ENCODE measurements around the gene CDK5RAP2. TPM values are rescaled to one million over a fixed set of nuclear protein-coding genes. Genes with fewer than 3 reads are reported as not detected.

CDK5RAP2 gene
- polyA plus RNA-seq, 4 donors: 42.8 to 69.2 (median 61.7) TPM

DNA sequence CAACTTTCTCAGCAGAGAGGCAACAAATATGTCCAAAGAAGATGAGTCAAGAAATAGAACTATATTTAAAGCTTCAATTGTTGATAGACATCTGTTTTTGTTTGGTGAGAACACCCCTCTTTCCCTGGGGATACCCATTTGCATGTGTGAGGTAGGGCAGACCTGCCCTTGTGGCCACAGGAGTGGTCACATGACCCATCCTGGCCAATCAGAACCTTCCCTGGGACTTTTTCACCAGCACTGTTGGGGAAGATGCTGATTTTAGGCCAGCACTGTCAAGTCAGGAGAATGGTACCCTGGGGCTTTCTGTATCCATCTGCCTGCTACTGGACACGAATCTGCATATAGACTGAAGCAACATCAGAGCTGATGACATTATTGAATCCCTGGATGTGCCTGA lies 211.2 kb downstream of the CDK5RAP2 start:
- no peak for DNase-seq (ENCODE audit: low read depth in 4 of 4, low spot score in 3 of 4)

DNA sequence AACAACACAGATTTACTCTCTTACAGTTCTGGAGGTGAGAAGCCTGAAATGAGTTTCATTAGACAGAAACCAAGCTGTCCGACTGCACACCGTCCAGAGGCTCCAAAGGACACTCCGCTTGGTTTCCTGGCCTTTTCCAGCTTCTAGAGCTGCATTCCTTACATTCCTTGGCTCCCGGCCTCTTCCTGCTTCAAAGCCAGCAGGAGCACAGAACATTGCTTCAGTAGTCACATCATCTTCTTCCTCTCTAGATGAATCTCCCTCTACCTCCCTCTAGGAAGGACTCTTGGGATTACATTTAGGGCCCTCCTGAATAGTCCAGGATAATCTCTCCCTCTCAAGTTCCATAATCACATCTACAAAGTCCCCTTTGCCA lies 213.3 kb downstream of the CDK5RAP2 start:
- DNase-seq (ENCODE audit: low read depth in 4 of 4, low spot score in 3 of 4): no peak

DNA sequence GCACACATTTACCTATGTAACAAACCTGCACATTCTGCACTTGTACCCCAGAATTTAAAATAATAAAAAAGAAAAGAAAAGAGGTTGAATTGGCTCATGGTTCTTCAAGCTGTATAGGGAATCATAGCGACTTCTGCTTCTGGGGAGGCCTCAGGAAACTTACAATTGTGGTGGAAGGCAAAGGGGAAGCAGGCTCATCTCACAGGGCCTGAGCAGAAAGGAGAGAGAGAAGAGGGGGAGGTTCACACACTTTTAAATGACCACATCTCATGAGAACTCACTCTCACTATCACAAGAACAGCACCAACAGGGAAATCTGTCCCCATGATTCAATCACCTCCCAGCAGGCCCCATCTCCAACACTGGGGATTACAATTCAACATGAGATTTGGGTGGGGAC lies 214.6 kb downstream of the CDK5RAP2 start:
- DNase-seq (ENCODE audit: low read depth in 4 of 4, low spot score in 3 of 4): no peak

DNA sequence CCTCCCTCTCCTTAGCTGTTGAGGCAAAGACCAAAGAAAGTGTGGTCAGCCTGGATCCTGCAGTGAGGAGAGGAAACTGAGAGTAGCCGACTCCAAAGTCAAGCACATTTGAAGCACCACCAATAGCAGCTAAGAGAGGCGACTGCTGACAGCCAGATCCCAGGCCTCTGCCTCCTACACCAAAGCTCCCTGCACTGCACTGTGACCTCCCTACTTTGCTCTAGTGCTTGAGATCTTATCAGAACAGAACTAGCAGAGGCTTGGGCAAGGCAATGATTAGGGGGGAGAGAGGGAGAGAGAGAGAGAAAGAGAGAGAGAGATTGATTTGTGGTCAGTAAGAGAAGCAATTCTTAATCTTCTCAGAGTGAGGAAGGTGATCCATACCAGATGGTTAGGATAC lies 216.3 kb downstream of the CDK5RAP2 start:
- DNase-seq (ENCODE audit: low read depth in 4 of 4, low spot score in 3 of 4): no peak

DNA sequence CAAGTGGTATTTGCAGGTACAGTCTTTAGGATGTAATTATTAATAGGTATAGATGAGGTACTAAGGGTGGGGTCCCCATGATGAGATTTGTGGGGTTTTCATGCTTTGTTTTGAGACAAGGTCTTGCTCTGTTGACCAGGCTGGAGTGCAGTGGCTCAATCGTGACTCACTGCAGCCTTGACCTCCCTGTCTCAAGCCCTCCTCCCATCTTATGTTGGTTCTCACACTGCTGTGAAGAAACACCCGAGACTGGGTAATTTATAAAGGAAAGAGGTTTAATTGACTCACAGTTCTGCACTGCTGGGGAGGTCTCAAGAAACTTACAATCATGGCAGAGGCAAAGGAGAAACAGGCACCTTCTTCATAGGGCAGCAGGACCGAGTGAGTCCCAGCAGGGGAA lies 217.5 kb downstream of the CDK5RAP2 start:
- DNase-seq (ENCODE audit: low read depth in 4 of 4, low spot score in 3 of 4): no peak

DNA sequence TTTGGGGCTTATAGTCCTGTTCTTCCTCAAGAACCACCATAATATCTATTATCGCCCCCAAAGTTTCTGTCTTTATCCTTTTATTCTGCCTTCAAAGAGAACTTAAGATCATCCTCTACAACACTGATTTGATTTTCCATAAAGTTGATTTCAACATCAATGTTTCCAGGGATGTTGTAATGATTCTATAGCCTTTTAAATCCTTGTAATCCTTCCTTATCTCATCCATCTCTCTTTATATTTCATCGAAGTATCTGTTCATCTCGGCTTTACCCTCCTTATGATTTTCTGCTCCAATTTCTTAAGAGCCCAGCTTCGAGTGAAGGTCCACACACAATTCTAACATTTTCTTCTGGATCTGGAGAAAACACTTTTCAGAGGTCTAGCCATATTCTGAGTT lies 218.4 kb downstream of the CDK5RAP2 start:
- no peak for DNase-seq (ENCODE audit: low read depth in 4 of 4, low spot score in 3 of 4)

DNA sequence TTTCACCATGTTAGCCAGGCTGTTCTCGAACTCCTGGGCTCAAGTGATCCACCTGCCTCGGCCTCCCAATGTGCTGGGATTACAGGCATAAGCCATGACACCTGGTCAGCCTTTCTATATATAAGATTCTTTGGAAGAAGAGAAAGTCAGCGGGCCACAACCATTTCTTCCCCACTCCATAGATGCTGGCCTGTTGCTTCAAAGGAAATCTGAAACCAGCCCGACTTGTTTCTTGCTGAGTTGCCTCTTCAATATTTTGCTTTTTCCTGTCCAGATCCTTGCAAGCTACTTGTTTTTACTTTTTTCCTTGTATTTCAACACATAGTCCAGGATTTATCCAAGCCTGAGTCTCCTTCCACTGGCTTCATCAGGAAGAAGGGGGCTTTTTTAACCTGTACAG lies 219.5 kb downstream of the CDK5RAP2 start:
- DNase-seq (ENCODE audit: low read depth in 4 of 4, low spot score in 3 of 4): no peak

DNA sequence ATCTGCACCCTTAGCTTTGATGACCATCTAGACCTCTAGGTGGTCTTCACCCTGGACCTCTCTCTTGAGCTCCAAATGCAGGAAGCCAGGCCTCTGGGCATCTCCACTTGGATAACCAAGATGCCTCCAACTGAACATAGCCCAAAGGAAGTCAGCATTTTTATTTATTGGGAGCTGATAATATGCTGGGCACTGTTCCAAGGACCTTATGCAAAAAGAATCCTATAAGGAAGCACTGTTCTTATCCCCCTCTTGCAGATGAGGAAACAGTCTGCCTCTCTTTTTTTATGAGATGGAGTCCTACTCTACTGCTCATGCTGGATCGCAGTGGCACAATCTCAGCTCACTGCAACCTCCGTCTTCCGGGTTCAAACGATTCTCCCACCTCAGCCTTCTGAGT lies 219.9 kb downstream of the CDK5RAP2 start:
- no peak for DNase-seq (ENCODE audit: low read depth in 4 of 4, low spot score in 3 of 4)

DNA sequence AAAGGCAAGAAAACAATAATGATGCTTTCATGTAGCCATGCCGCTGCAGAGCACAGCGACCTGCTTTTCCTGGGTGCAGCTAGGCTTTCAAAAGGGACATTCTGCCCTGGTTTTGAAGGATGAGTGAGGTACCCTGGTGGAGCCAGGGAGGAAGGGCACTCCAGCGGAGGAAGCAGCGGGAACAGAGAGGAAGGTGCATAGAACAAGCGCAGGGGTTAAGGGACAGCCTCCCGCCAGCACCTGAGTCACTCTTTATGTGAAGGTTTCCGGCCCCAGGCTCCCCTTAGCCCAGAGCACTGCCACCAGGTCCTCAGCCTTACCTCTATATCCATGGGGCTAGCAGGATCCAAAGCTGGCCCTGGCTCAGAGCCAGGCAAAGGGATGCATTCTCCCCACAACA lies 221.1 kb downstream of the CDK5RAP2 start:
- DNase-seq (ENCODE audit: low read depth in 4 of 4, low spot score in 3 of 4): no peak

DNA sequence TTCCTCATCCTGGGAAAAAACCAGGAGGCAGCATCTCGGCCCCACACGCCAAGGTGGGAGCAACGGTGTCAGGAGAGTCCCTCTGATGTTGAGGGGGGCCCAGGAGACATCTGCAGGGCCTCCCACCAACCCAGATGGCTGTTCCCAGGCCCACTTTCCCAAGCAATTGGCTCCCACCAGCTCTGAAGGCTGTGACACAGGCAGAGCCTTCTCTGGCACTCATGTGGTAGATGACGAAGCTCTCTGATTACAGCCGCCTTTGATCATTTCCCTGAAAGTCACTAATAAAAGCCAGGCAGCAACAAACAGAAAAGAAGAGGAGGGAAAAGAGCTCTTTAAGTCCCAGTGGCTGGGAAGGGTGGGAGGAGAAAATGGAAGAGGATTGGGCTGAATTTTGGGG lies 226.5 kb downstream of the CDK5RAP2 start:
- peak in 2 of 4 donors; percentile 22 to 27 for DNase-seq (ENCODE audit: low read depth in 4 of 4, low spot score in 3 of 4)

DNA sequence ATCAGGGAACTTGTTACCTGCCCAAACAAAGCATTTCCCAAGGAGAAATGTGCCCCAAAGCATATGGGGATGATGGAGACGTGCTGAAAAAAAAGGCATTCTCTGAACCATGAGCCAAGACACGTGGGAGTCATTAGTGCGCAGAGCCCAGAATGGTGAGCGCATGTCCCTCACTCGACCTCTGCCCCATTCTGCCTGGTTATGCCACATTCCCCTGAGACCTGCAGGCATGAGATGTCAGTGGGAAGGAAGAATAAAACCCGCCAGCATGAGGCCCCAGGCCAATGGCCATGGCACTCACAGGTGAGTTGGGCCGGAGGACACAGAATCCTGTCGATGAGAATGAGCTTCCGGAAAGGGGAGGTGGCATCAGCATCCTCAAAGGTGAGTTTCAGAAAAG lies 228.9 kb downstream of the CDK5RAP2 start:
- DNase-seq (ENCODE audit: low read depth in 4 of 4, low spot score in 3 of 4): no peak

DNA sequence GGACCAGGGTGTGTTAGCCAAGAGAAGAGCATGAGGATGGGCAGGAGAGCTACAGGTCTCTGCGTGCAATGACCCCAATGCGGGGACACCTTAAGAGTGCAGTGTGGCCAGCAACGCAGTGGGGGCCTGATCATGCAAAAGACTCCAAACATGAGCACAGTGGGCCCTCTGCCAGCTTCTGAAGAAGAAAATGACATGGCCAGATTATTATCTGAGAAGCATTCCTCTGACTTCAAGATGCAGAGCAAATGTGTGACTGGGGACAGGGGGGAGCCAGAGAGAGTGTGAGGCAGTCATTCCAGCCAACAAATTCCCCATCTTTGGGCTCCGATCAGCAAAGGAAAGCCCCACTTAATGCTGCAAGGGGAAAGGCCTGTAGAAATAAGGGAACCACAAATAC lies 229.4 kb downstream of the CDK5RAP2 start:
- no peak for DNase-seq (ENCODE audit: low read depth in 4 of 4, low spot score in 3 of 4)

DNA sequence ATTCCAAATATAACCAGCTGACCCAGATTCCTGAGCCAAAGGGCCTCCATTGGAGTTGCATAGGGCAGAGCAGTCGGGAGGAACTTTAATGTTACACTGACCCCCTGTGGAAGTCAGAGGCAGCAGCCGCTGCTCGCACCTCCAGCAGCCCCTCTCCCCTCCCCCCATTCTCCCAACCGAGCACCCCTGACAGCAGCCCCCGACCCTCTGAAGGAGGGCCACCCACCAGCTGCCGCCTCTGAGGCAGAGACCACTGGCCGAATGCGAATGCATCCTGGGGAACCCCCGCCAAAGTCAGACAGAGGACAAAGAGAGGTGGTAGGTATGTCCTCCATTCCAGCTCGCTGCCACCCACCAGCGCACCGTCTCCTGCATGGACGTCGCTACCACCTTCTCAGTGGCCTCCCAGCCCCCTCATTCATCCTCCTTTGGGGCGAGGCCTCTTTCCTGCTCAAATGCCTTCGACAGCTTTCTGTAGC lies 231.0 kb downstream of the CDK5RAP2 start:
- DNase-seq (ENCODE audit: low read depth in 4 of 4, low spot score in 3 of 4): peak in 1 of 4 donors; percentile 24

DNA sequence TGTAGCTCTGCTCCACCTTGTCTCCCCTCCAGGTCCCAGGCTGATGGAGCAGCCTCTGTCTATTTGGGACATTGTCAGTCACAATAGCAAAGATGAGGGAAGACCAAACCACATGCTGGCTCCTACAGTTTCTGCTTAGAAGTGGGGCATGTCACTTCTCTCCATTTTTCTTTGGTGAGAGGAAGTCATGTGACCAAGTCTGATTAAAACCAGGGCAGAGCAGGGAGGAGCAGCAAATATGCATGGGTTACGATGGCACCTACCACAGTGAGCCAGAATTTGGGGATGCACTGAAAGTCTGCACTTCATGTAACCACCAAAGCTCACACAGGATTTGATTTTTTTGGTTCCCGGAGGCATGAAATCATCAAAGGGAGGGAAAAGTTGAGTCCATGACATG lies 234.6 kb downstream of the CDK5RAP2 start:
- no peak for DNase-seq (ENCODE audit: low read depth in 4 of 4, low spot score in 3 of 4)

DNA sequence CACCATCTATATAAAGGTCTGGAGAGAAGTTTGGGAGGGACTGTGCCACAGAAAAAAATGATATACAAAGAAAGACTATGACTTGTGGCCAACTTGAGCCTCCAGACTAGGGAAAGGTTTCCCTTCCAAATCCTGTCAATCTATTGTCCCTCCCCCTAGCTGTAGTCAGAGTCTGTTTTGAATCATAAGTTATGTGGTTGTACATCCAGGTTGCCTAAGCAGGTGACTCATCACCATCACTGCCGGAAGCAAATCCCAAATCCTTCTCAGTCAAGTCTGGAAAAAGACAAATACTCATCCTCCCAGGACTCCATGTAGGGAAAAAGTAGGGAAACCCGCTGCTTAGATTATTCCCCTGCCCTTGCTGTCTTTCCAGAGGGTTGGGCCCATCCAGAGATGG lies 235.7 kb downstream of the CDK5RAP2 start:
- no peak for DNase-seq (ENCODE audit: low read depth in 4 of 4, low spot score in 3 of 4)

DNA sequence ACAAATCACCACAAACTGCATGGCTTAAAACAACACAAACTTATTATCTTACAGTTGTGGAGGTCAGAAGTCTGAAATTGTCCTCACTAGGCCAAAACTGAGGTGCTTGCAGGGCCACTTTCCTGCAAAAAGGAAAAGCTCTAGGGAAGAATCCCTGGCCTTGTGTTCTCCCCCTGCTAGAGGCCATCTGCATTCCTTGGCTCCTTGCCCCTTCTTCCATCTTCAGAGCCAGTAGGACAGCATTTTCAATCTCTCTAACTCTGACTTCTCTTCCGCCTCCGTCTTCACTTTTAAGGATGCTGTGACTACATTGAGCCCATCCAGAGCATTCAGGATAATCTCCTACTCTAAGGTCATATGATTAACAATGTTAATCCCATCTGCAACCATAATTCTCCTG lies 236.6 kb downstream of the CDK5RAP2 start:
- no peak for DNase-seq (ENCODE audit: low read depth in 4 of 4, low spot score in 3 of 4)

Other genes with a start within 250 kb of the CDK5RAP2 start
- 10 to 100 TPM; 17.0 to 20.4 (median 18.6) TPM for gene MEGF9, start 134.3 kb upstream of the CDK5RAP2 start, polyA plus RNA-seq (ENCODE audit: insufficient read length in 4 of 4)
- gene FBXW2, start 213.2 kb upstream of the CDK5RAP2 start, polyA plus RNA-seq (ENCODE audit: insufficient read length in 4 of 4): 10 to 100 TPM; 45.5 to 47.3 (median 46.0) TPM

All from left renal pelvis (tissue), 4 donors.